A673 (cell line): ENCODE measurements around the gene MEAF6.

Experiments used
- EZH2 ChIP-seq: fragments of 200-600 bp; sonication (generic); IDR thresholded peaks from 2 replicates; pipeline ENCODE4 v1.6.1; 2017; ENCODE audit warnings: borderline replicate concordance, low read depth, mild to moderate bottlenecking, mixed read lengths, antibody characterized with exemption, low read length; ENCODE audit not compliant: poor library complexity, severe bottlenecking
- TF ChIP-seq, protein P1 (sequence below): fragments of 300-800, 200-600 bp; sonication (generic); conservative IDR thresholded peaks from 2 replicates; pipeline ENCODE4 v1.5.1; 2017; ENCODE audit warnings: low read depth, mild to moderate bottlenecking, antibody characterized with exemption, low read length, moderate library complexity, mixed read lengths

DNA sequence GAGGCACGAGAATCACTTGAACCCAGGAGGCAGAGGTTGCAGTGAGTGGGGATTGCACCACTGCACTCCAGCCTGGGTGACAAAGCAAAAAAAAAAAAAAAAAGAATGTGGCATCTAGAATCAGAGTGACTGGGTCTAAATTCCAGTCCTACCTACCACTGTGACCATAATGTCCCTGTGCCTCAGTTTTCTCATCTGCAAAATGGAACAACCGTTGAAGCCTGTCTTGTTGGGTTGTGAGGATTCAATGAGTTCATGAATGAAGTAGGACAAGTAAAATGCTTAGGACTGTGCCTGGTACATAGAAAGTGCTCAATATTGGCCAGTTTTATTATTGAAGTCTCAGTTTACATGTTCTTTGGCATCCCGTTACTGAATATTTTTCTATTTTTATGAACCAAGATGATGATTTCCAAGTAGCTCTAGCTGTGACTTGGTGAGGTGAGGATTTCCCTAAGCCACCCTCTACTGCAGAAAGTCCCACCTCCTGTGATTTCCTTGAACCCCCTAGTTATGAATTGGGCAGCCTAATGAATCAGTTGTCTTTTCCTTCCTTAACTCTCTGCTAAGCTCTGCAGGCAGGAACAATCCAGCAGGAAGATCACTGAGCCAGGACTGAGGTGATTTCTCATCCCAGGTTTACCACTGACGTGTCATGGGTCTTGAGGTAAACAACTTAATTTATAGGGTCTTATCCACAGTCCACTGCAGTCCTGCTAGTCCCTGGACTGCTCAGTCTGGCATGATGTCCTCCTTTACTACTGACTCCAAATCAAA lies 18.9 kb upstream of the MEAF6 start:
- no peak for TF ChIP-seq EZH2
- TF ChIP-seq, protein P1, sequence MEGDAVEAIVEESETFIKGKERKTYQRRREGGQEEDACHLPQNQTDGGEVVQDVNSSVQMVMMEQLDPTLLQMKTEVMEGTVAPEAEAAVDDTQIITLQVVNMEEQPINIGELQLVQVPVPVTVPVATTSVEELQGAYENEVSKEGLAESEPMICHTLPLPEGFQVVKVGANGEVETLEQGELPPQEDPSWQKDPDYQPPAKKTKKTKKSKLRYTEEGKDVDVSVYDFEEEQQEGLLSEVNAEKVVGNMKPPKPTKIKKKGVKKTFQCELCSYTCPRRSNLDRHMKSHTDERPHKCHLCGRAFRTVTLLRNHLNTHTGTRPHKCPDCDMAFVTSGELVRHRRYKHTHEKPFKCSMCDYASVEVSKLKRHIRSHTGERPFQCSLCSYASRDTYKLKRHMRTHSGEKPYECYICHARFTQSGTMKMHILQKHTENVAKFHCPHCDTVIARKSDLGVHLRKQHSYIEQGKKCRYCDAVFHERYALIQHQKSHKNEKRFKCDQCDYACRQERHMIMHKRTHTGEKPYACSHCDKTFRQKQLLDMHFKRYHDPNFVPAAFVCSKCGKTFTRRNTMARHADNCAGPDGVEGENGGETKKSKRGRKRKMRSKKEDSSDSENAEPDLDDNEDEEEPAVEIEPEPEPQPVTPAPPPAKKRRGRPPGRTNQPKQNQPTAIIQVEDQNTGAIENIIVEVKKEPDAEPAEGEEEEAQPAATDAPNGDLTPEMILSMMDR = no peak
